Measurements from ENCODE around the gene CD2. TPM values are rescaled to one million over a fixed set of nuclear protein-coding genes. Genes with fewer than 3 reads are reported as not detected.

Gene CD2
- total and polyA plus RNA-seq, 8 donors, result 0.20 to 12.4 (median 0.60) TPM

- H3K27ac ChIP-seq, result no peak overlapping the region
- H3K4me1 ChIP-seq, result no peaks in the 10 kb centered on the region
- H3K9me3 ChIP-seq, result no peaks in the 10 kb centered on the region
- DNase-seq (no peak), ATAC-seq (no peak)
- H3K27me3 ChIP-seq, result no peaks in the 10 kb centered on the region
- no peak overlapping the region for H3K4me3 ChIP-seq
- TF ChIP-seq CTCF (IDR thresholded peaks at IDR 0.05), result no peak
- H3K36me3 ChIP-seq, result no peaks in the 10 kb centered on the region
- intact Hi-C loops (cut with DNase I), result no loop called here
Observed at GRCh38 chr1:116805398-116805797, 51.2 kb downstream of the CD2 start.

- ATAC-seq (no peak), DNase-seq (no peak)
- H3K27ac ChIP-seq, result no peak overlapping the region
Observed at GRCh38 chr1:116806245-116806644, 52.0 kb downstream of the CD2 start.

GRCh38 chr1:116806671-116807070, 52.4 kb downstream of the CD2 start:
- intact Hi-C loops (cut with DNase I), result no loop called here
- no peak for DNase-seq
- Histone ChIP-seq H3K36me3 (no peaks in the 10 kb centered on the region), H3K27ac (no peak overlapping the region), H3K4me1 (no peaks in the 10 kb centered on the region), H3K4me3 (no peak overlapping the region), H3K27me3 (no peaks in the 10 kb centered on the region), H3K9me3 (peaks cover 0 to 3% of the 10 kb centered on the region in 2 donors)
- TF ChIP-seq CTCF (IDR thresholded peaks at IDR 0.05), result no peak
- no peak for ATAC-seq

More at GRCh38 chr1:116806245-116806644, 52.0 kb downstream of the CD2 start:
- Histone ChIP-seq H3K27me3 (no peaks in the 10 kb centered on the region), H3K4me3 (no peak overlapping the region), H3K9me3 (no peaks in the 10 kb centered on the region), H3K4me1 (no peaks in the 10 kb centered on the region), H3K36me3 (no peaks in the 10 kb centered on the region)
- intact Hi-C loops (cut with DNase I), result no loop called here
- no peak for TF ChIP-seq CTCF (IDR thresholded peaks at IDR 0.05)

- no peaks in the 10 kb centered on the region for H3K36me3 ChIP-seq
- DNase-seq (no peak), ATAC-seq (no peak)
- H3K4me1 ChIP-seq, result no peaks in the 10 kb centered on the region
- no peak overlapping the region for H3K27ac ChIP-seq
- peaks cover 0 to 10% of the 10 kb centered on the region in 2 donors for H3K9me3 ChIP-seq
- no peak for TF ChIP-seq CTCF (IDR thresholded peaks at IDR 0.05)
- intact Hi-C loops (cut with DNase I), result no loop called here
- H3K27me3 ChIP-seq, result no peaks in the 10 kb centered on the region
- H3K4me3 ChIP-seq, result no peak overlapping the region
Observed at GRCh38 chr1:116807394-116808199, 53.4 kb downstream of the CD2 start.

GRCh38 chr1:116808200-116808847, 54.1 kb downstream of the CD2 start:
- Histone ChIP-seq H3K36me3 (no peaks in the 10 kb centered on the region), H3K4me3 (no peak overlapping the region), H3K9me3 (peaks cover 0 to 18% of the 10 kb centered on the region in 2 donors), H3K27ac (no peak overlapping the region), H3K27me3 (no peaks in the 10 kb centered on the region), H3K4me1 (no peaks in the 10 kb centered on the region)
- intact Hi-C loops (cut with DNase I), result no loop called here
- ATAC-seq, result no peak
- DNase-seq, result no peak
- no peak for TF ChIP-seq CTCF (IDR thresholded peaks at IDR 0.05)

All from left lung (tissue), 10 donors.